Inflammatory macrophage treated with lipopolysaccharide for 4 hours (primary cell): ENCODE results near the gene STX1B.
"Not testable (repeated sequence)": the region's sequence is repeated elsewhere in the genome, so short reads cannot be mapped to it uniquely, and the experiment has no call there.

Experiments
- DNase-seq: peaks from one replicate; pipeline ENCODE4 v3.0.0-alpha.2; 2020

STX1B gene

DNA sequence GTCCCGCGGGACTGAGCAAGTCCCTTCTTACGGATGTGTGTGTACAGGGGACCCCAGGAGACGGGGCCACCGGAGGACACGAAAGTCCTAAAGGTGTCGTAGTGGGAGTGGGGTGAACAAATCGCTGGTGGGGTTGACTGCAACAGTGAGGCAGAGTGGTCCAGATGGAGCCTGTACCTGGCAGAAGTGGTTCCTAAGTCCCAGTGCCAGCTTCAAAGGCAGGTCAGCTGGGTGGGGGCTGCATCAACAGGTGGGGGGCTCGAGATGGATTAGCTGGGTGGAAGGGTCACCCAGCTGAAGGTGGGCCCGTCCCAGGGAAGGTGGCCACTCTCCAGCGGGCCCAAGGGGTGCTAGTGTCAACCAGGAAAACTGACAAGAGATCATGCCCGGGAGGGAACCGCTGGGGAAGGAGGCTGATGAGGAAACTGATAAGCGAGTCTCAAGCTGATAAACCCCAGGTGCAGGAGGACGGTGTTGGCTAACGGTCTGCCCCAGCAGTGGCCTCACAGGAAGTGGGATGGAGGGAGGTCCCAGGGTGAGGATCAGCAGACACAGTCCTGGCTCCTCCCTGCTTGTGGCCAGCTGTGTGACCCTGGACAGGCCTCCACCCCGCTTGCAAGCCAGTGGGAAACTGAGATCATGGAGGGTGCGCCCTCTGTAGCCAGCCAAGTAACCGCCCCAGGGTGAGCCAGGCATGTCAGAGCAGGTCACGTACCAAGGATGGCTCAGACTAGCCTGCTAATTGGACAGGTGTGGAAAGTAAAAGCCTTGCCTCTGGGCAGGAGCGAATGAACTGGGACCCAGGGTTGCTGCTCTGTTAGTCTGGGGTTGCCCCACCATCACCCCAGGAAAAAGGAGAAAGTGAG, 60.6 kb downstream of the STX1B start:
- peak; percentile 90 for DNase-seq

DNA sequence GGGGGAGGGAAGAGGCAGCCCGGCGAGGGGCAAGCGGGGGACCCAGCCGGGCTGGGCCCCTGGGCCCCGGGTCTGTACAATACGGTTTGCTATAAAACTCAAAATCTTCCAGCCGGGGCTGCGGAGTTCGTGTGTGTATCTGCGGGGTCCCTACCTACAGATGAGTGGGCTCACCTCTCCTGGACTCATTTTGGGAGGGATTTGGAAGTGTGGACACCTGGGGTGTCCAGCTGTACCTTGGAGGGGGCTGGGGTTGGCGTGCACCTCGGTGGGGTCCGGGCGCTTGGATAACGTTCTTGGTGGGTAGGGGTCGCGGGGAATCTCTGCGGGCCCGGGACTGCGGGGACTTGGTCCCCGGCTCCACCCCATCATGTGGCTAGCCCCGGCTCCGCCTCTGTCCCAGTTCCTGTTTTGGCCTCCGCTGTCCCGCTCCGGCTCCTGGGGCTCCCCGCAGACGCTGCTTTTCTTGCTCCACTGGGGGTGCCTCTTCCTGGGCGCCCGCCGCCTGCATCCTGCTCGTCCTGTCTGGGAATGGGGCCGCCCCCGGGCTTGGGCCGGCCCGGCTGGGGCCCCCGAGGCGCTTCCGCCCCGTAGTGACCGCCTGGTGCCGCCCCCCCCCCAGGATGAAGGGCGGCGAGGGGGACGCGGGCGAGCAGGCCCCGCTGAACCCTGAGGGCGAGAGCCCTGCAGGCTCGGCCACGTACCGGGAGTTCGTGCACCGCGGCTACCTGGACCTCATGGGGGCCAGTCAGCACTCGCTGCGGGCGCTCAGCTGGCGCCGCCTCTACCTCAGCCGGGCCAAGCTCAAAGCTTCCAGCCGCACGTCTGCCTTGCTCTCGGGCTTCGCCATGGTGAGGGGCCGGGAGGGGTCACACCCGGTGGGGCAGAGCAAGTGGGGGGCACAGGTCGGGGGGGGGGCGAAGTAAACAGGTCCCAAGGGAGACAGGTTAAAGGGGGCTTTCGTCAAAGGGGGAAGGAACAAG, 61.5 kb downstream of the STX1B start, which contains the start of gene ORAI3:
Gene ORAI3, plus strand, starts transcription at position 402 of the 983 bp plus-strand sequence. Its CDS starts 222 bp downstream, at position 624.
- DNase-seq = peak; percentile 83

DNA sequence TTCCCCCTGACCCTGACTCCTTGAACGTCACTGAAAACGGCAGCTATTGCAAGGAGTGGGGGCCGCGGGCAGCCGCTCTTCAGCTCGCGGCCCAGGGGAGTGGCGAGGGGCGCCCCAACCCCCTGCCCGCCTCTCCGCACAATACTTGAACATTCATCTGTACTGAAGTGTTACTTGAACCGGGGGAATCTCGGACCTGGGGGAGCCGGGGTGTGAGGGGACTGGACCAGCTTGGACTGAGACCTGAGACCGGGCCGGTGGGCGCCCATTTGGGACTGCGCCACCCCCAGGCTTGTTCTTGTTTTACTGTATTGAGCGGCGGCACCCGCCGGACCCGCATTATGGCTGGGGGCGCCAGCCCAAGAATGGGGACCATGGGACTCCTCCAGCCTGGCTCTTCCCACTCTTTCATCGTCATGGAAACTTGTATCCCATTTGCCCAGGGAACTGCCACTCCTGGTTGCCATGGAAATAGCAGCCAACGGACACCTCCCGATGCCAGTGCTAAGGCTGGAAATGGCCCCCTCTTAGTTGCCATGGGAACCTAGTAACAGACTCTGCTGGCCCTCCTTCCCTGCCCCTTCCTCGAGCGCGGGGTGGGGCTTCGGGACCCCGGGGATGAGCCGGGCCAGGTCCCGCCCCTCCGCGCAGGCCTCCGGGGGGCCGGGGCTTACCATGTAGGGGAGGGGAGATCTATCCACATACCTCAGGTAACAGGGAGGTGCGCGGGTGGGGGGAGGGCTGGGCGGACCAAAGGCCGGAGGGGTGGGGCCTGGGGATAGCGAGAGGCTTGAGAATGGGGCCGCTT, 62.4 kb downstream of the STX1B start:
- DNase-seq = peak; percentile 63

DNA sequence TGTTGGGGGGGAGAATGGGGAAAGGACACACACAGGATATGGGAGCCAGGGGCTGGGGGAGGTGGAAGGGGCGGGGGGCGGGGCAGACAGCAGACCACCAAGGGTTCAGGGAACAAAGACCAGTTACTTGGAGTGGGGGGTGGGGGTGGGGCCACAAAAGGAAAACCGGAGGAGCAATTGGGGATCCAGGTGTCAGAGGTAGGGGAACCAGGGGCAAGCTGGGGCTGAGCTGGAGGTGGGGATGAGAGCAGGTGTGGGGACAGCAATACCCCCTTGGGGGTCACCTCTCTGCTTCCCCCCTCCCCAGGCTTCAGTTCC, 62.9 kb downstream of the STX1B start:
- DNase-seq = no peak

DNA sequence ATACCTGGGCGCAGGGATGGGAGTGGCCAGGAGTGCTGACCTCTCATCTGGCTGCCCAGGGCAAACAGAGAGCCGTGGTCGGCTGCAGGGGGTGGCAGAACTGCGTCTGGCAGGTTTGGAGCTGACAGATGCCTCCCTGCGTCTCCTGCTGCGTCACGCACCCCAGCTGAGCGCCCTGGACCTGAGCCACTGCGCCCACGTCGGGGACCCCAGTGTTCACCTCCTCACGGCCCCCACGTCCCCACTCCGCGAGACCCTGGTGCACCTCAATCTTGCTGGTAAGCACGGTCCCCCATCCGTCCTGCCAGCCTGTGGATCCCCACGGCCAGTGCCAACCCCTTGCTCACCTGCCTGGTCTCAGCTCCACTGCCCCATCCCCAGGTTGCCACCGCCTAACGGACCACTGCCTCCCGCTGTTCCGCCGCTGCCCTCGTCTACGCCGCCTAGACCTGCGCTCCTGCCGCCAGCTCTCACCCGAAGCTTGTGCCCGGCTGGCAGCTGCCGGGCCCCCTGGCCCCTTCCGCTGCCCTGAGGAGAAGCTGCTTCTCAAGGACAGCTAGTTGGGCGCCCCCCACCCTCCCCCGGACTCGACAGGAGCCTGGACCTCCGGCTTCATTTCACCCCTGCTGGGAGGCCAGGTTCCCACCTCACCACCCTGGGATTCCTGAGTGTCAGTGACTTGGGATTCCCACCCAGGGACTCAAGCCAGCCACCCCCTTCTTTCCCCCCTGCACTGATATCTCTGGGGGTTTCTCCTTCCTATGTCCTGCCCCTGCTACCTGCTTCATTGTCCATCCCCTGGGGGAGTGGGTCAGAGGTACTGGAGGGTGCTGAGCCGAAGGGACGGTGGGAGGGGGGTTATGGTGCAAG, 63.5 kb downstream of the STX1B start:
- DNase-seq = no peak

DNA sequence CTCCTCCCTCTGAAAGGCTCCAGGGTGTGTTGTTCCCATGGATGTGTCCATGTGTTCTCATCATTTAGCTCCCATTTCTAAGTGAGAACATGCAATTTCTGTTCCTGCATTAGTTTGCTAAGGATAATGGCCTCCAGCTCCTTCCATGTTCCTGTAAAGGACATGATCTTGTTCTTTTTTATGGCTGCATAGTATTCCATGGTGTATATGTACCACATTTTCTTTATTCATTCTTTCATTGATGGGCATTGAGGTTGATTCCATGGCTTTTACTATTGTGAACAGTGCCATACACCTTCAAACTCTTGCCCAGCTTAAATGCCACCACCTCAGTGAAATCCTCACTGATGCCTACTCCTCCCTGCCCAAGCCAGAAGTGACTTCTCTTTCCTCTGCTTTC, 66.1 kb downstream of the STX1B start:
- DNase-seq = no peak

DNA sequence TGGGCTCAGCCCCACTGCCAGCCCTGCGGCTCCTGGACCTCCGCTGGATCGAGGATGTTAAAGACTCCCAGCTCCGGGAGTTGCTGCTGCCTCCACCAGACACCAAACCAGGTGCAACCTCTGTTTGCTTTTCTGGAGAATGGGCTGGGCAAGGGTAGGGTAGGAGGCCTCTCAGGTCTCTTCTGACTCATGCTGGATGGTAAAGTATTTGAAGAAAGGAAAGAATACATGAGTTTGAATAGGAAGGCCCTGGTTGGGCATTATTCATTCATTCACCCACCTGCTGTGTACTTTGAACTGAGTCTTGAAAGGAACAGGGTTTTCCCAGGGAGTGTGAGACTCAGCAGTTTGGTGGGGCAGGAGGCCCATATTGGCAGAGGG, 68.0 kb downstream of the STX1B start:
- no peak for DNase-seq

DNA sequence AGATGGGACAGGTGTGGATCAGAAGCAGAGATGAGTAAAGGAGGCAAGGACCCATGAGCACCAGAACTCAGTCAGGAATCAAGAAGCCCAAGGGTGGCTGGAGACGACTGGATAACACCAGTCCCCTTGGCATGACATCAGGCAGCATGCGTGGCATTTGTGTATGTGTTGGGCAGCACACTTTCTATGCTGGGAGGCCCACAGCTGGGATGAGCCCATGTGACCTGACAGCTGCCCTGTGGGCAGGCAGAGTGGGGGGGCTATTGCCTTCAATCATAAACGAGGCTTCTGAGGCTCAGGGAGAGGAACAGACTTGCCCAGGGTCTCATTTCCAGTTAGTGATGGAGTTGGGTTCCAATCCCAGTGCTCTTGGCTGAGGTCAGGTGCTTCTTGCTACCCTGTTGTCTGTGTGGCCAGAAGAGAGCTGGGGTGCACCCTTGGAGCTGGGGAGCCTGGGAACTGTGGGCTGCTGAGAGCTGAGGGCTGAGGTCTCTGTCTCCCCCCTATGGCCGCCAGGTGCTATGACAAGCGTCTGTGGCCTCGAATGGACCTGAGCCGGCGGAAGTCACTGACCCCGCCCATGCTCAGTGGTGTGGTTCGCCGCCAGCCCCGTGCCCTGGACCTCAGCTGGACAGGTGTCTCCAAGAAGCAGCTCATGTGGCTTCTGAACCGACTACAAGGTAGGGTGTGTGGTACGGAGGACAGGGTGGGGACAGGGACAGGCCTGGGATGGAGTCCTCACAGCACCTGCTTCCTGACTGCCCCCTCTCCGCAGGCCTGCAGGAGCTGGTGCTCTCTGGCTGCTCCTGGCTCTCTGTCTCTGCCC, 68.6 kb downstream of the STX1B start:
- peak; percentile 74 for DNase-seq

DNA sequence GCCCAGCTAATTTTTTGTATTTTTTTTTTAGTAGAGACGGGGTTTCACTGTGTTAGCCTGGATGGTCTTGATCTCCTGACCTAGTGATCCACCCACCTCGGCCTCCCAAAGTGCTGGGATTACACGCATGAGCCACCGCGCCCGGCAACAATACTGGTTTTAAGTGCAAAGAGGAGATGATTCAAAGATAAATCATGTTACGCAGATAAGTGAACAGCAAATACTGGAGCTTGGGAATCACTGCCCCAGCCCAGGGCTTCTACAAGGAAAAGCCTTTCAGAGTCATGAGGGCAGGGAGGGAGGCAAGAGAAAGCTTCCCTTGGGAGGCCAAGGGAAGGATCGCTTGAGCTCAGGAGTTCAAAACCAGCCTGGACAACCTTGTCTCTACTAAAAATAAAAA, 70.9 kb downstream of the STX1B start:
- not testable (repeated sequence) for DNase-seq
